ENCODE results near the gene CNTN4.

Gene CNTN4

DNA sequence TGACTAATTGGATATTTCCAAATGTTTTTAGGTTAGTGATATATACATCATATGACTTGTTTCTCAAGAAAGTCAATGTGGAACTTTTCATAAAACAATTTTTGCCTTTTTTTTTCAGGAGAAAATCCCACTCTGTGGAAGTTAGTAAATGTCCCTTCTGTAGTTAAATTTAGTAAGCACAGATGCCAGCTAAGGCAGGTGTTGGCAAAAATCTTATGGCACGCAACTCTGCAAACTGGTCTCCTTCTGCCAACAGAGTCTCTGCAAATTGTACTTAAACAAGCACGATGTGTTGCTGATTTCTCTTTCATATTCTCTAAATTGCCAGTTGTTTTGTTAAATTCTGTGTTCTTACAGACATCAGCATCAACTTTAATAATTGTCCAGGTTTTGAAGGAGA is 777.7 kb downstream of the CNTN4 start:
- Histone ChIP-seq H3K4me1 (ENCODE audit: insufficient read depth, low read length) (no peaks in the 10 kb centered on the region), H3K36me3 (ENCODE audit: insufficient read depth, low read length) (no peaks in the 10 kb centered on the region), H3K9me3 (ENCODE audit: control insufficient read depth, insufficient read depth, low read length) (no peaks in the 10 kb centered on the region), H3K9ac (ENCODE audit: low read depth, low read length) (no peak overlapping the region)

- Histone ChIP-seq H3K36me3 (ENCODE audit: insufficient read depth, low read length) (no peaks in the 10 kb centered on the region), H3K9me3 (ENCODE audit: control insufficient read depth, insufficient read depth, low read length) (no peaks in the 10 kb centered on the region), H3K9ac (ENCODE audit: low read depth, low read length) (no peak overlapping the region), H3K4me1 (ENCODE audit: insufficient read depth, low read length) (no peaks in the 10 kb centered on the region)
These were observed 780.4 kb downstream of the CNTN4 start for GRCh38 chr3:2879023-2879422.

DNA sequence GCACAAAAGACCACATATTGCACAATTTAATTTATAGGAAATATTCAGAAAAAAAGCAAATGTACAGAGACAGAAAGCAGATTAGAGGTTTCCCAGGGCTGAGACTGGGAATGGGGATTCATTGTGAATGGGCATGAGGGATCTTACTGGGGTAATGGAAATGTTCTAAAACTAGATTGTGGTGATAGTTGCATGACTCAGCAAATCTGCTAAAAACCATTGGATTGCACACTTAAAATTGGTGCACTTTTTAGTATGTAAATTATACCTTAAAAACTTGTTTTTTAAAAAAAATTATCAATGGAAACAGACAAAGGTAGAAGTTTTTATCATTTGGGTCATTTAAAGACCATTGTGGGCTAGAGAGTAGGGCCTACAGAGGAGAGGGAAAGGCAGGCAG is 780.9 kb downstream of the CNTN4 start:
- H3K9ac ChIP-seq (ENCODE audit: low read depth, low read length) = no peak overlapping the region
- no peaks in the 10 kb centered on the region for H3K4me1 ChIP-seq (ENCODE audit: insufficient read depth, low read length)
- no peaks in the 10 kb centered on the region for H3K9me3 ChIP-seq (ENCODE audit: control insufficient read depth, insufficient read depth, low read length)
- H3K36me3 ChIP-seq (ENCODE audit: insufficient read depth, low read length) = no peaks in the 10 kb centered on the region

GRCh38 chr3:2880218-2880756 is 781.6 kb downstream of the CNTN4 start:
- H3K36me3 ChIP-seq (ENCODE audit: insufficient read depth, low read length) = no peaks in the 10 kb centered on the region
- no peaks in the 10 kb centered on the region for H3K4me1 ChIP-seq (ENCODE audit: insufficient read depth, low read length)
- H3K9me3 ChIP-seq (ENCODE audit: control insufficient read depth, insufficient read depth, low read length) = no peaks in the 10 kb centered on the region
- no peak overlapping the region for H3K9ac ChIP-seq (ENCODE audit: low read depth, low read length)

GRCh38 chr3:2883283-2883682 is 784.6 kb downstream of the CNTN4 start:
- H3K9me3 ChIP-seq (ENCODE audit: control insufficient read depth, insufficient read depth, low read length) = no peaks in the 10 kb centered on the region

DNA sequence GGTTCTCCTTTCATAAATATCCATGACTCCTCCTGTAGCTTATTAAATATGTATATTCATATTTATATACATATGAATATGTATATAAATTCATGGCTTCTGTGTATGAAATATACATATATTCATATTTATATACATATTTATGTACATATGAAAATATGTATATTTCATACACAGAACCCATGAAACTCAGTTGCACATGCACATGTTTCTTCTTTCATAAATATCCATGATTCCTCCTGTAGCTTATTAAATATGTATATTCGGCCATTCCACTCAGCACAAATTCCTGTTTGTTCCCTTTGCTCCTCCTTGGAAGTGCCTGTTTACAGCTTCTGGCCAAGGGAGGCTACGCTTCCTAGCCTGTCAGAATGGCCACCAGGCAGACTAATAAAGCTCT is 789.9 kb downstream of the CNTN4 start:
- no peaks in the 10 kb centered on the region for H3K9me3 ChIP-seq (ENCODE audit: control insufficient read depth, insufficient read depth, low read length)
- H3K36me3 ChIP-seq (ENCODE audit: insufficient read depth, low read length) = no peaks in the 10 kb centered on the region
- H3K9ac ChIP-seq (ENCODE audit: low read depth, low read length) = no peak overlapping the region
- H3K4me1 ChIP-seq (ENCODE audit: insufficient read depth, low read length) = no peaks in the 10 kb centered on the region

More at GRCh38 chr3:2883283-2883682, 784.6 kb downstream of the CNTN4 start:
- H3K36me3 ChIP-seq (ENCODE audit: insufficient read depth, low read length) = no peaks in the 10 kb centered on the region
- no peak overlapping the region for H3K9ac ChIP-seq (ENCODE audit: low read depth, low read length)
- no peaks in the 10 kb centered on the region for H3K4me1 ChIP-seq (ENCODE audit: insufficient read depth, low read length)

DNA sequence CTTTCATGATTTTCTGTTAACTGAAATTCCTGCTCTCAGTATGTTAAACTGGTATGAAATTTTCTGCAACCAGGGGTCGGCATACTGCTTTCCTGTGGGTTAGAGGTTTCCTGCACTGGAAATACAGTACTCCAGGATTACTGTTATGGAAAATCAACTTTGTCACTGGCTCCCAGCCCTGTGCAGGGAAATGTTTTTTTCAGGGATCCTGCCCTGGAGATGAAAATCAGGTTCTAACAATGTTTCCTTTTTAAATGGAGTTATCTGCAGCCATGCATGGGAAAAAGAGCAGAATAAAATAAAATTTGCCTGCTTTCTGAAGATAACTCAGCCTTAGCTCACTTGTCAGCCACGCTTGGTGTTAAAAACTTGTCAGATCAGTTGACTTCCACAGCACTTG is 791.1 kb downstream of the CNTN4 start:
- no peak overlapping the region for H3K9ac ChIP-seq (ENCODE audit: low read depth, low read length)
- no peaks in the 10 kb centered on the region for H3K4me1 ChIP-seq (ENCODE audit: insufficient read depth, low read length)
- no peaks in the 10 kb centered on the region for H3K9me3 ChIP-seq (ENCODE audit: control insufficient read depth, insufficient read depth, low read length)
- H3K36me3 ChIP-seq (ENCODE audit: insufficient read depth, low read length) = no peaks in the 10 kb centered on the region

GRCh38 chr3:2896308-2896939 is 797.8 kb downstream of the CNTN4 start:
- Histone ChIP-seq H3K9me3 (ENCODE audit: control insufficient read depth, insufficient read depth, low read length) (no peaks in the 10 kb centered on the region), H3K4me1 (ENCODE audit: insufficient read depth, low read length) (peaks cover 6% of the 10 kb centered on the region; the same call in 1 of the 2 replicates), H3K9ac (ENCODE audit: low read depth, low read length) (no peak overlapping the region), H3K36me3 (ENCODE audit: insufficient read depth, low read length) (no peaks in the 10 kb centered on the region; the same call in 1 of the 2 replicates)

- Histone ChIP-seq H3K36me3 (ENCODE audit: insufficient read depth, low read length) (no peaks in the 10 kb centered on the region; the same call in 1 of the 2 replicates), H3K9ac (ENCODE audit: low read depth, low read length) (no peak overlapping the region), H3K9me3 (ENCODE audit: control insufficient read depth, insufficient read depth, low read length) (no peaks in the 10 kb centered on the region), H3K4me1 (ENCODE audit: insufficient read depth, low read length) (peaks cover 14% of the 10 kb centered on the region; the same call in 1 of the 2 replicates)
These were observed 799.2 kb downstream of the CNTN4 start for GRCh38 chr3:2897821-2898220.

GRCh38 chr3:2898591-2899353 is 800.1 kb downstream of the CNTN4 start:
- H3K4me1 ChIP-seq (ENCODE audit: insufficient read depth, low read length) = peaks cover 23% of the 10 kb centered on the region; the same call in 1 of the 2 replicates
- no peak overlapping the region for H3K9ac ChIP-seq (ENCODE audit: low read depth, low read length)
- no peaks in the 10 kb centered on the region for H3K9me3 ChIP-seq (ENCODE audit: control insufficient read depth, insufficient read depth, low read length)
- H3K36me3 ChIP-seq (ENCODE audit: insufficient read depth, low read length) = no peaks in the 10 kb centered on the region; the same call in 1 of the 2 replicates

GRCh38 chr3:2904054-2904453 is 805.4 kb downstream of the CNTN4 start:
- Histone ChIP-seq H3K9me3 (ENCODE audit: control insufficient read depth, insufficient read depth, low read length) (no peaks in the 10 kb centered on the region), H3K9ac (ENCODE audit: low read depth, low read length) (no peak overlapping the region), H3K36me3 (ENCODE audit: insufficient read depth, low read length) (no peaks in the 10 kb centered on the region), H3K4me1 (ENCODE audit: insufficient read depth, low read length) (peaks cover 29% of the 10 kb centered on the region; the same call in 1 of the 2 replicates)

DNA sequence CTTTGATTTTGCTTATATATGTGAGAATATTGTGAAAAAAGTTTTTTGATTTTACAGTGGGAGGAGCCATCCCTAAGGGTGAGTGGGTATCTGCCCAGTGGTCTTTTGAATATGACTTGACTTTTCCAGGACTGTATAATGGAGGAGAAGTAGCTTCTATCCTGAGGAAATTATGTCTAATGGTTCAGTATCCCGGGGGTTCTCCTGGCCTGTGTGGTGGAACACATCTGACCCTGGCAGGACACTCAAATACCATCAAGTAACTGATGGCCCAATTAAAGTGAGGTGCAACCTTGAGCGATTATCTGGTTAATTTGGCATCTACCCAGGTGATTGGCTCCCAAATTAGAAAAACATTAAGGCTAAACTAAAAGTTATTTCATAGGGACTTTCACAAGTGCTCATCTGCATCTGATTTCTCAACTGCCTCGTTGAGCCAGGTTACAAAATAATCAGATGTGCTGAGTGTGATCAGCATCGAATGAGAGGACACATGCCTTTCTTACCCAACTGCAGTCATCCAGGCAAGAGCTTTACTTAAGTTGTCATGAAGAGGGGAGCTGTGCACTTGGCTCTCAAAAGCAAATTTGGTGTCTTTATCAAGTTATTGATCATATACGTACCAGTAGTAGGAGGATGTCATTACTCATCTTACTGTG is 810.2 kb downstream of the CNTN4 start:
- H3K36me3 ChIP-seq (ENCODE audit: insufficient read depth, low read length) = no peaks in the 10 kb centered on the region
- H3K9me3 ChIP-seq (ENCODE audit: control insufficient read depth, insufficient read depth, low read length) = no peaks in the 10 kb centered on the region
- H3K9ac ChIP-seq (ENCODE audit: low read depth, low read length) = no peak overlapping the region
- H3K4me1 ChIP-seq (ENCODE audit: insufficient read depth, low read length) = peaks cover 5% of the 10 kb centered on the region; the same call in 1 of the 2 replicates

GRCh38 chr3:2910997-2911396 is 812.3 kb downstream of the CNTN4 start:
- no peaks in the 10 kb centered on the region for H3K36me3 ChIP-seq (ENCODE audit: insufficient read depth, low read length)
- peaks cover 2% of the 10 kb centered on the region; the same call in 1 of the 2 replicates for H3K9me3 ChIP-seq (ENCODE audit: control insufficient read depth, insufficient read depth, low read length)
- H3K4me1 ChIP-seq (ENCODE audit: insufficient read depth, low read length) = no peaks in the 10 kb centered on the region
- no peak overlapping the region for H3K9ac ChIP-seq (ENCODE audit: low read depth, low read length)

- H3K36me3 ChIP-seq (ENCODE audit: insufficient read depth, low read length) = no peaks in the 10 kb centered on the region
- peaks cover 6% of the 10 kb centered on the region for H3K9me3 ChIP-seq (ENCODE audit: control insufficient read depth, insufficient read depth, low read length)
- H3K4me1 ChIP-seq (ENCODE audit: insufficient read depth, low read length) = no peaks in the 10 kb centered on the region
- no peak overlapping the region for H3K9ac ChIP-seq (ENCODE audit: low read depth, low read length)
These were observed 817.2 kb downstream of the CNTN4 start for GRCh38 chr3:2915826-2916225.
